Smooth muscle cell (in vitro differentiated cells): ENCODE measurements around the gene EDRF1. TPM values are rescaled to one million over a fixed set of nuclear protein-coding genes. Genes with fewer than 3 reads are reported as not detected.

Experiments
- DNase-seq: peaks from one replicate; lab custom pipeline; 2025; ENCODE audit not compliant: unreplicated experiment; lab: John Stamatoyannopoulos, UW
- H2AFZ ChIP-seq: fragments of 200-600 bp; sonication (generic); 2 replicates; pipeline ENCODE4 v1.6.0; 2016; ENCODE audit warnings: antibody characterized with exemption, low read depth, mild to moderate bottlenecking
- H3F3A ChIP-seq: fragments of 200-600 bp; sonication (generic); 2 replicates; pipeline ENCODE4 v1.6.0; 2017; ENCODE audit warnings: antibody characterized with exemption, low read depth
- H3K27ac ChIP-seq: fragments of 200-600 bp; sonication (generic); 2 replicates; pipeline ENCODE4 v1.5.1; 2016; ENCODE audit warnings: low read depth, mild to moderate bottlenecking
- H3K27me3 ChIP-seq: fragments of 200-600 bp; sonication (generic); 2 replicates; pipeline ENCODE4 v1.6.1; 2016; ENCODE audit warnings: low read depth, mild to moderate bottlenecking
- H3K36me3 ChIP-seq: fragments of 200-600 bp; sonication (generic); 2 replicates; pipeline ENCODE4 v1.5.1; 2016; ENCODE audit warnings: low read depth
- H3K4me1 ChIP-seq: fragments of 200-600 bp; sonication (generic); 2 replicates; pipeline ENCODE4 v1.5.1; 2016; ENCODE audit warnings: low read depth
- H3K4me2 ChIP-seq: fragments of 200-600 bp; sonication (generic); 2 replicates; pipeline ENCODE4 v1.6.0; 2016; ENCODE audit warnings: mild to moderate bottlenecking
- H3K4me3 ChIP-seq: fragments of 200-600 bp; sonication (generic); 2 replicates; pipeline ENCODE4 v1.5.1; 2016; ENCODE audit warnings: mild to moderate bottlenecking
- H3K79me2 ChIP-seq: fragments of 200-600 bp; sonication (generic); 2 replicates; pipeline ENCODE4 v1.6.0; 2016; ENCODE audit warnings: low read depth, mild to moderate bottlenecking
- H3K9ac ChIP-seq: fragments of 200-600 bp; sonication (generic); 2 replicates; pipeline ENCODE4 v1.6.0; 2016; ENCODE audit warnings: low read depth
- H3K9me3 ChIP-seq: fragments of 200-600 bp; sonication (generic); replicated peaks from 2 replicates; pipeline ENCODE4 v1.5.1; 2016; ENCODE audit warnings: low read depth
- H4K20me1 ChIP-seq: fragments of 200-600 bp; sonication (generic); 2 replicates; pipeline ENCODE4 v1.6.0; 2016; ENCODE audit warnings: low read depth
- CTCF ChIP-seq: fragments of 200-600 bp; sonication (generic); IDR thresholded peaks from 2 replicates; pipeline ENCODE4 v1.5.1; 2017; ENCODE audit warnings: borderline replicate concordance, mild to moderate bottlenecking, antibody characterized with exemption; ENCODE audit not compliant: insufficient read depth, poor library complexity, severe bottlenecking
- WGBS: methylation state at CpG from one replicate; pipeline ENCODE4 v1.1.7; 2016; ENCODE audit warnings: low lambda C conversion rate; 5-methylcytosine and 5-hydroxymethylcytosine counted together
- polyA plus RNA-seq: library from polyadenylated mRNA; unstranded; fragments of >200 nt; fragmentation: Nextera tagmentation; extraction: Ambion mirVana; gene quantifications from 2 replicates; pipeline ENCODE4 v1.2.1, GENCODE V29; 2016
- total RNA-seq: library from RNA; depleted of rRNA; stranded (reverse); fragments of >200 nt; gene quantifications from 2 replicates; pipeline ENCODE4 v1.2.3, GENCODE V29; 2014

Gene EDRF1
- 20.9 and 22.0 TPM in 2 replicates for total RNA-seq
- polyA plus RNA-seq = 8.5 and 13.2 TPM in 2 replicates

- no peaks in the 10 kb centered on the region for H4K20me1 ChIP-seq
Observed at GRCh38 chr10:125719173-125720001, at the start of gene EDRF1. Gene EDRF1 (plus strand): TSS chr10:125719709. CDS start chr10:125719808, 99 bp downstream.

GRCh38 chr10:125672884-125673283 lies 46.6 kb upstream of the EDRF1 start:
- no peak overlapping the region for H3K4me3 ChIP-seq
- H3K9me3 ChIP-seq = peaks cover 11% of the 10 kb centered on the region
- H3K4me2 ChIP-seq = no peak overlapping the region
- H3K4me1 ChIP-seq = no peaks in the 10 kb centered on the region
- TF ChIP-seq CTCF = no peak
- no peaks in the 10 kb centered on the region for H3K79me2 ChIP-seq
- H3K27me3 ChIP-seq = no peaks in the 10 kb centered on the region
- no peak overlapping the region for H3K27ac ChIP-seq
- 78% methylated on average over 1 of the region's 1 CpG for WGBS
- H3K9ac ChIP-seq = no peak overlapping the region
- DNase-seq = no peak
- H3K36me3 ChIP-seq = no peaks in the 10 kb centered on the region
- no peaks in the 10 kb centered on the region for H4K20me1 ChIP-seq
- H3F3A ChIP-seq = no peaks in the 10 kb centered on the region
- H2AFZ ChIP-seq = no peak overlapping the region

More at GRCh38 chr10:125719173-125720001, at the start of gene EDRF1:
- DNase-seq = peak; percentile 94
- peak within 1 kb of the TSS; percentile 98 for H3K9ac ChIP-seq
- peak within 1 kb of the TSS; percentile 71 for H3K27ac ChIP-seq
- H2AFZ ChIP-seq = peak within 1 kb of the TSS; percentile 95
- no peaks in the 10 kb centered on the region for H3F3A ChIP-seq
- no peaks in the 10 kb centered on the region for H3K9me3 ChIP-seq
- peaks cover 10% of the 10 kb centered on the region for H3K4me1 ChIP-seq
- under 1% methylated on average over 70 of the region's 72 CpGs for WGBS
- H3K4me3 ChIP-seq = peak within 1 kb of the TSS; percentile 88
- peaks cover 22% of the 10 kb centered on the region for H3K79me2 ChIP-seq
- no peaks in the 10 kb centered on the region for H3K27me3 ChIP-seq
- H3K36me3 ChIP-seq = peaks cover 13% of the 10 kb centered on the region
- no peak for TF ChIP-seq CTCF
- peak within 1 kb of the TSS; percentile 95 for H3K4me2 ChIP-seq

- 84% methylated on average over 11 of the region's 11 CpGs for WGBS
- no peak overlapping the region for H3K4me3 ChIP-seq
Observed at GRCh38 chr10:125679436-125679835, 40.1 kb upstream of the EDRF1 start.

More at GRCh38 chr10:125679436-125679835, 40.1 kb upstream of the EDRF1 start:
- no peak for DNase-seq
- H4K20me1 ChIP-seq = no peaks in the 10 kb centered on the region
- no peak overlapping the region for H2AFZ ChIP-seq
- no peaks in the 10 kb centered on the region for H3K27me3 ChIP-seq
- H3K9ac ChIP-seq = no peak overlapping the region
- peaks cover 6% of the 10 kb centered on the region for H3K9me3 ChIP-seq
- no peaks in the 10 kb centered on the region for H3K79me2 ChIP-seq
- H3K27ac ChIP-seq = no peak overlapping the region
- H3K4me1 ChIP-seq = no peaks in the 10 kb centered on the region
- H3K36me3 ChIP-seq = no peaks in the 10 kb centered on the region
- no peaks in the 10 kb centered on the region for H3F3A ChIP-seq
- TF ChIP-seq CTCF = no peak
- no peak overlapping the region for H3K4me2 ChIP-seq
